ENCODE measurements around the gene RGS3. TPM values are rescaled to one million over a fixed set of nuclear protein-coding genes. Genes with fewer than 3 reads are reported as not detected.

The RGS3 gene
- total and polyA plus RNA-seq, 2 of the 13 experiments (the other 11 are each of a cell fraction or from before 2014, with no cell fraction given) = 17.1 to 28.8 TPM

- TF ChIP-seq ZNF678 (CRISPR knock-in tag; IDR thresholded peaks at IDR 0.05) = 0 out of 2 replicates have a peak, but pooled peaks have one; percentile 50
- peak; percentile 79; the same call in 1 of the 2 replicates for TF ChIP-seq ZNF782 (CRISPR knock-in tag; IDR thresholded peaks at IDR 0.05; ENCODE audit: borderline replicate concordance)
- TF ChIP-seq NAIF1 (CRISPR knock-in tag; IDR thresholded peaks at IDR 0.05; ENCODE audit: borderline replicate concordance) = no peak
- TF ChIP-seq REST (IDR thresholded peaks at IDR 0.05; ENCODE audit: borderline replicate concordance in 1 of 2, low read depth in 1 of 2, low read length in 2 of 2) = peak in 1 of 2 experiments; percentile 73; a peak in 1 of 4 replicates
- peak; percentile 93 for TF ChIP-seq ZBTB34 (CRISPR knock-in tag; IDR thresholded peaks at IDR 0.05)
- TF ChIP-seq TCF7 (IDR thresholded peaks at IDR 0.05; ENCODE audit: low read depth) = peak; percentile 93
- TF ChIP-seq ZSCAN5A (CRISPR knock-in tag; IDR thresholded peaks at IDR 0.05; ENCODE audit: borderline replicate concordance) = peak; percentile 79; the same call in 1 of the 2 replicates
- TF ChIP-seq ZNF878 (CRISPR knock-in tag; IDR thresholded peaks at IDR 0.05) = peak; percentile 67; the same call in 1 of the 2 replicates
- no peak for TF ChIP-seq CEBPB (IDR thresholded peaks at IDR 0.05; ENCODE audit: borderline replicate concordance, low read depth, low read length)
- TF ChIP-seq ZNF607 (CRISPR knock-in tag; IDR thresholded peaks at IDR 0.05; ENCODE audit: borderline replicate concordance) = peak; percentile 72; the same call in 1 of the 2 replicates
- no peak; the same call in none of the 2 replicates for TF ChIP-seq TMF1 (CRISPR knock-in tag; IDR thresholded peaks at IDR 0.05; ENCODE audit: low read depth)
- no peak for TF ChIP-seq ZNF446 (CRISPR knock-in tag; IDR thresholded peaks at IDR 0.05)
- TF ChIP-seq ZSCAN20 (CRISPR knock-in tag; IDR thresholded peaks at IDR 0.05; ENCODE audit: borderline replicate concordance) = no peak
- TF ChIP-seq DMTF1 (CRISPR knock-in tag; IDR thresholded peaks at IDR 0.05) = no peak
- TF ChIP-seq ZNF382 (CRISPR knock-in tag; IDR thresholded peaks at IDR 0.05; ENCODE audit: borderline replicate concordance) = no peak
- TF ChIP-seq ZNF772 (CRISPR knock-in tag; IDR thresholded peaks at IDR 0.05) = peak; percentile 82; the same call in 1 of the 2 replicates
These were observed 41.4 kb downstream of the RGS3 start (continued) for GRCh38 chr9:113504725-113505590.
